NCI-H748 (cell line): ENCODE data around the gene KCTD13.
"Not testable (repeated sequence)": the region's sequence is repeated elsewhere in the genome, so short reads cannot be mapped to it uniquely, and the experiment has no call there.

Experiments used
- DNase-seq: peaks from one replicate; lab custom pipeline; 2025; ENCODE audit not compliant: unreplicated experiment; lab: John Stamatoyannopoulos, UW

The KCTD13 gene

DNA sequence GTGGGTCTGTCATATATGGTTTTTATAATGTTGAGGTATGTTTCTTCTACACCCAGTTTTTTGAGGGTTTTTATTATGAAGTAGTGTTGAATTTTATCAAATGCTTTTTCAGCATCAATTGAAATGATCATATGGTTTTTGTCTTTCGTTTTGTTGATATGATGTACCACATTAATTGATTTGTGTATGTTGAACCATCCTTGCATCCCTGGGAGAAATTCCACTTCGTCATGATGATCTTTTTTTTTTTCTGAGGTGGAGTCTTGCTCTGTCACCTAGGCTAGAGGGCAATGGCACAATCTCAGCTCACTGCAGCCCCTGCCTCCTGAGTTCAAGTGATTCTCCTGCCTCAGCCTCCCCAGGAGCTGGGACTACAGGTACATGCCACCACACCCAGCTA lies 21.9 kb upstream of the KCTD13 start:
- DNase-seq, result no peak

GRCh38 chr16:29943846-29944799 lies 18.1 kb upstream of the KCTD13 start:
- DNase-seq, result peak; percentile 48

DNA sequence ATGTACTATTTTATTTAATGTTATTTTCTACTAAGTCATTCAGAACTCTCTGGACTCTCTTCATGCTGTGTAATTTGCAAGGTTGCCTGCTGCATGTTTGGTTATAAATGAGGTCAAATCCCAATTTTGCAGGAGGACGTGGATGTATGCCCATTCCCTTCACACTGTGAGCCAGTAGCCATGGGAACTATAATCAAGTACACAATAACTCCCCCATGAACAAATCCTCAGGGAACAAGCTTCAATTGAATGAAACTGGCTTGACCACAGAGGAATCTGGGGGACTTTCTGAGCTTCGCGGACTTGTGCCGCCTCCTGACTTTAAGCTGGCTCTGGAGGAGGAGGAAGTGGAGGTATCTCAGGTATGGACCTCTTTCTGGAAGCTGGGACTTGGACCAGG lies 14.6 kb upstream of the KCTD13 start:
- no peak for DNase-seq

DNA sequence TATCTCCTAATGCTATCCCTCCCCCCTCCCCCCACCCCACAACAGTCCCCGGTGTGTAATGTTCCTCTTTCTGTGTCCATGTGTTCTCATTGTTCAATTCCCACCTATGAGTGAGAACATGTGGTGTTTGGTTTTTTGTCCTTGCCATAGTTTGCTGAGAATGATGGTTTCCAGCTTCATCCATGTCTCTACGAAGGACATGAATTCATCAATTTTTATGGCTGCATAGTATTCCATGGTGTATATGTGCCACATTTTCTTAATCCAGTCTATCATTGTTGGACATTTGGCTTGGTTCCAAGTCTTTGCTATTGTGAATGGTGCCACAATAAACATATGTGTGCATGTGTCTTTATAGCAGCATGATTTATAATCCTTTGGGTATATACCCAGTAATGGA lies 5.7 kb upstream of the KCTD13 start:
- DNase-seq, result not testable (repeated sequence)

- DNase-seq, result no peak
These were observed 1.3 kb upstream of the KCTD13 start for GRCh38 chr16:29927070-29927905.

GRCh38 chr16:29926711-29927052 lies 656 bp upstream of the KCTD13 start:
- peak; percentile 47 for DNase-seq

GRCh38 chr16:29925105-29925756 lies 795 bp downstream of the KCTD13 start:
- peak; percentile 25 for DNase-seq

DNA sequence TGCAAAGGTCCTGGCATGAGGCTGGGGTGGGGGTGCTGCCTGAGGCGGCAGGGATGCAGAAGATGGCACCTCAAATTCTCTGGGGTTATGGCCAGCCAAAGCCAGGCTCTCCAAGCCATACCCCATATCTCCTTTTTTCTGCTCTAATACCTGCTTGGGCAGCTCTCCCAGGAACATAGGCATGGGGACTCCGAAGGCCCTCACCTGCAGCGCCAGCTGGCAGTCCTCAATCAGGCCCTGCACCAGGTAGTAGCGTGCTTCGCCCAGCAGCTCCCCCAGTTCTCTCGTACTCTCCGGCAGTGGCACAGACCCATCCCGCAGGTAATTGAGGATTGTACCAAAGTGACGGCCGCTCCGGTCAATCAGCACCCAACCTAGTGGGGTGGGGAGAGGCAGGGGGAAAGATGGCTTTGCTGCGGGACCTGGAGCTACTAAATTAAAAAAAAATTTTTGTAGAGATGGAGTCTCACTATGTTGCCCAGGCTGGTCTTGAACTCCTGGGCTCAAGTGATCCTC lies 3.0 kb downstream of the KCTD13 start:
- DNase-seq, result no peak

DNA sequence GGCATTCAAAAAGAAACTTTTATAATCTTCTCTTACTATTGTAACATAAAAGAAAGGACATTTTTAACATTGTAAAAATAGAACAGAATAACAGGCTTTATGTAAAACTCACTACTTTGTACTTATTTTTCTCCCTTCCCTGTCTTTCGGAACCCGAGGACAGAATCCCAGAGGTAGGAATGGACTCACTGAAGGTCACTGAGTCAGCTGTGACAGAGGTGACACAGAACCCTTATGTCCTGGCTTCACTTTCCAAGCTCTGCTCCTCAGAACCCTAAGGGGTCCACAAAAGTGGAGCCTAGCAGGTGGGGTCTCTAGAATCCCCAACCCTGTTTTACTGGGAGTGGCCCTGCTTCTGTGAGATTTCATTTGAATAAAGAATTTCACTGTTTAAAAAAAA lies 3.7 kb downstream of the KCTD13 start:
- no peak for DNase-seq

DNA sequence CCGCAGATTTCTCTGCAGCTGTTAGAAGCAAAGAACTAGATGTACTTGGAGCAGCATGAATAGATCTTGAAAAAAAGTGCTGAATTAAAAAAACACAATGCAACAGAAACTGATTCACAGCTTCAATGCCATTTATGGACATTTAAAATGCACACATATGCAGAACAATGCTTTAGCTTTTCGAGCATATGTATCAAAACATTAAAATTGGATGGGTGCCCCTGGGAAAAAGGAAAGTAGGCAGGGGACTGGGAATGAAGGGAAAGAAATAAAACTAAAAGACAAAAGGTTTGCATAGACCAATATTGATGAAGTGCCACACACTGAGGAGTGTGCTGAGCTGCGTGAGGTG lies 5.0 kb downstream of the KCTD13 start:
- DNase-seq, result no peak

GRCh38 chr16:29920288-29921033 lies 5.6 kb downstream of the KCTD13 start:
- no peak for DNase-seq

GRCh38 chr16:29916979-29917378 lies 9.0 kb downstream of the KCTD13 start:
- no peak for DNase-seq

GRCh38 chr16:29915590-29916247 lies 10.3 kb downstream of the KCTD13 start:
- no peak for DNase-seq

DNA sequence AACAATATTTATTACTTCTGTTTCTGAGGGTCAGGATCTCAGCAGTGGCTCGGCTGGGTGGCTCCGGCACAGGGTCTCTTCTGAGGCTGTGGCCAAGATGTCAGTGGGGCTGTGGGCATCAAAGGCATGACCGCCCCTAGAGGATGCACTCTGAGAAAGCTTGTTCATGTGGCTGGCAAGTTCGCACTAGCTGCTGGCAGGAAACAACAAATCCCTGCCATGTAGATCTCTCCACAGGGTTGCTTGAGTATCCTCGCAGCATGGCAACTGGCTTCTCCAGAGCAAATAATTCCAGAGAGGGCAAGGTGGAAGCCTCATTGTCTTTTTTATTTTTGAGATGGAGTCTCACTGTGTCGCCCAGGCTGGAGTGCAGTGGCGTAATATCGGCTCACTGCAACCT lies 12.5 kb downstream of the KCTD13 start:
- no peak for DNase-seq

DNA sequence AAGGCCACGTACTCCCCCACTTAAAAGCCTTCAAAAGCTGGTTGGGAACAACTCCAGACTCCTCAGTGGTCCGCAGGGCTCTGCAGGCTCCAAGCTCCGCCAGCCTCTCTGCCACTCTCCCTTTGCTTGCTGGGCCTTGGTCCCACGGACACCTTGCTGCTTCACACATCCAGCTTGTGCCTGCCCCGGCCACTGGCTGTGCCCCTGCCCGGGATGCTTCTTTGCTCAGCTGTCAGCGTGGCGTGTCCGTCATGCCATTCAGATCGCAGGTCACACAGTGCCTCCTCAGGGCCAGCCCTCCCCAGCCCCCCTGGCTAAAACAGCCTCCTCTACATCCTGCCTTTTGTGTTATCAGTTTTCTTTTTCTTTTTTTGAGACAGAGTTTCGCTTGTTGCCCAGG lies 13.9 kb downstream of the KCTD13 start:
- DNase-seq, result no peak

DNA sequence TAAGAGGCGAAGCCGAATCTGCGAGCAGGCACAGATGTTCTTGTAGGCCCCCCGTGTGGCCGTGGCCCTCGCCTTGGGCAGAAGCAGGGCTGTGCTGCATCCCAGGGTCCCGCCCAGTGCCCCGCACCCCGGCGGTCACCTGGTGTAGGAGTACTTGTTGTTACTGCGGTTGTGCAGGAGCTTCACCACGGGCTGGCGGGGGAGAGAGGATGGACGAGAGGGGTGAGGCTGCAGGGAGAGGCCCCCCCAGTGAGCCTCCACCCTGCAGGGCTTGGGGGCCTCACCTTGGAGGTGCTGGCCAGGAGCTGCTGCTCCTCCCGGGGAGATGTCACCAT lies 14.4 kb downstream of the KCTD13 start:
- no peak for DNase-seq

GRCh38 chr16:29910819-29911675 lies 15.0 kb downstream of the KCTD13 start:
- no peak for DNase-seq

DNA sequence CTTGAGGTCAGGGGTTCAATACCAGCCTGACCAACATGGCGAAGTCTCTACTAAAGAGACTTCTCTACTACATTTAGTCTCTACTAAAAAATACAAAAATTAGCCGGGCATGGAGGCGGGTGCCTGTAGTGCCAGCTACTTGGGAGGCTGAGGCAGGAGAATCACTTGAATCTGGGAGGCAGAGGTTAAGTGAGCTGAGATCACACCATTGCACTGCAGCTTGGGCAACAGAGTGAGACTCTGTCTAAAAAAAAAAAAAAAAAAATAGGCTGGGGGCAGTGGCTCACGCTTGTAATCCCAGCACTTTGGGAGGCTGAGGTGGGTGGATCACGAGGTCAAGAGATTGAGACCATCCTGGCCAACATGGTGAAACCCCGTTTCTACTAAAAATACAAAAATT lies 16.2 kb downstream of the KCTD13 start:
- not testable (repeated sequence) for DNase-seq

- no peak for DNase-seq
These were observed 16.6 kb downstream of the KCTD13 start for GRCh38 chr16:29909391-29909790.
